GM18861 (cell line): ENCODE measurements around the gene FAM53A.
"Not testable (repeated sequence)": the region's sequence is repeated elsewhere in the genome, so short reads cannot be mapped to it uniquely, and the experiment has no call there.

ENCODE experiments used
- ATAC-seq: cut with Tn5 transposase; IDR thresholded peaks from one replicate; pipeline ENCODE4 v1.9.1; 2021; ENCODE audit not compliant: unreplicated experiment

FAM53A gene

DNA sequence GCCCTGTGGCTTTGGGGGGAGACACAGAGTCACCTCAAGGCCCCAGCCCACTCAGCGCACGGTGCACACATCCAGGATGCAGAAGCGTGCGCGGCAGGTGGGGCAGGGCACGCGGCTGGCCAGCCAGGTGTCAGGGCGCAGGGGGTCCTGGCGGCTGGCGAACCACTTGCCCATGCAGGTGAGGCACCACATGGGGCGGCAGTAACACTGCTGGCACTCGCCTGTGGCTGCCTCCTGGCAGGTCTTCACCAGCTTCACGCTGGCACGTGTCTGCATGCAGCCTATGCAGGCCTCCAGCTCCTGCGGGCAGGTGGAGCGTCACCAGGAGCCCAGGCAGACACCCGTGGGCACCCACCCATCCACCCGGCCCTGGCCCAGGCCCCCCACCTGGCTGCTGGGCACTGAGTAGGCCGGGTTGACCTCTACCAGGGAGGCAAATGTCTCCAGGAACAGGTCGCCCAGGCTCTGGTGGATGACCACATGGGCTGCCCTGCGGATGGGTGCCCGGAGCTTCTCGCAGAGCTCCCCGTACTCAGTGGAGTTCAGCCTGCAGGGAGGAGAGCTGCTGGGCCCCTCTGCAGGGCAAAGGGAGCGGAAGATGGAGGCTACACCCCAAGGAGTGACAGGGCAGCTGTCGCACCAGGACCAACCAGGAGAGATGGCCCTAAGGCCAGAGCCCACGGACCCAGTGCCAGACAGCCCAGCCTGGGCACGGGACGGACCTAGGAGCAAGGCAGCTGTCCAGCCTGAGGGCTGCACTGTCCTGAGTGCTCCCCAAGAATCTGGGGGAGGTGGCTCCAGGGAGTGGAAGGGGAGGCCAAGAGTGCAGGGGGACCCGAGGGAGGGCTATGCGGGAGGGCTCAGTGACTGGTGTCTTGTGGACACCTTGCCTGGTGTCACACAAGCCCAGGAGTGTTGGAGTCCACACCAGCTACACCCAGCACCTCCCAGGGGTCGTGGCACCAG is 33.3 kb upstream of the FAM53A start:
- ATAC-seq: no peak

DNA sequence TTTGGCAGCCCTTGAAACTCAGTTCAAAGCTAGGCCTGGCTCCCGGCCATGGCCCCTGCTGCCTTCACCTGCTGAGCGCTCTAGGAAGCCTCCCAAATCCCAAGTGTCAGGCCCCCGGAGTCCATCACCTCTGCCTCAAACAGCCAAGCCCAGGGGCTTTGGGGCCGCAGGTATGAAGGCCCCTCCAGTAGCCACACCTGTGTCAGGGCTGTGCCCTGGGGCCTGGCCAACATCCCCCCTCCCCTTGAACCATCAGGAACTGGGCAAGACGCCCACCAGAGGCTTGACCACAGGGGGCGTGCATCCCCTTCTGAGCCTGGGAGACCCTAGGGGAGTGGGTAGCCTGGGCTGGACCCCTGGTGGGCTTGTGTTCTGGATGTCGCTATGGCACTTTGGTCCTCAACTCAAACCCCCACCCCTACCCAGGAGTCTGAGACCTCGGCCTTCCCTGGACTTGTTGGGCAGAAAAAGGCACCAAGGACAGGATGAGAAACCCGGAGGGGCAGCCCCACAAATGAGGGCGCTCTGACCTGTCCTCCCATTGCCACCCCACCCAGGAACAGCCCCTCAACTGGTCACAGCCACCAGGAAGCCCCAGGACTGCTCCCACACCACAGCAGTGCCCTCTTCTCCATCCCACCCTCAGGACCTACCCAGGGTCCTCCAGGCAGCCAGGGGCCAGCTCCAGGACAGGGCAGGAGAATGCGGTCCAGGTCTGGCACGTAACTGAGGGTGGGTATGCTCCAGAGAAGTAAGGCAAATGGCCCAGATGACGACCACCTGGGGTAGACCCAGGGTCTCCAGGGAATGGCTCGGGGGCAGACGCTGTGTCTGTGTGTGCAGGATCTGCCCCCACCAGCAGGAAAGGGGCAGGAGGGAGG is 32.2 kb upstream of the FAM53A start:
- no peak for ATAC-seq

DNA sequence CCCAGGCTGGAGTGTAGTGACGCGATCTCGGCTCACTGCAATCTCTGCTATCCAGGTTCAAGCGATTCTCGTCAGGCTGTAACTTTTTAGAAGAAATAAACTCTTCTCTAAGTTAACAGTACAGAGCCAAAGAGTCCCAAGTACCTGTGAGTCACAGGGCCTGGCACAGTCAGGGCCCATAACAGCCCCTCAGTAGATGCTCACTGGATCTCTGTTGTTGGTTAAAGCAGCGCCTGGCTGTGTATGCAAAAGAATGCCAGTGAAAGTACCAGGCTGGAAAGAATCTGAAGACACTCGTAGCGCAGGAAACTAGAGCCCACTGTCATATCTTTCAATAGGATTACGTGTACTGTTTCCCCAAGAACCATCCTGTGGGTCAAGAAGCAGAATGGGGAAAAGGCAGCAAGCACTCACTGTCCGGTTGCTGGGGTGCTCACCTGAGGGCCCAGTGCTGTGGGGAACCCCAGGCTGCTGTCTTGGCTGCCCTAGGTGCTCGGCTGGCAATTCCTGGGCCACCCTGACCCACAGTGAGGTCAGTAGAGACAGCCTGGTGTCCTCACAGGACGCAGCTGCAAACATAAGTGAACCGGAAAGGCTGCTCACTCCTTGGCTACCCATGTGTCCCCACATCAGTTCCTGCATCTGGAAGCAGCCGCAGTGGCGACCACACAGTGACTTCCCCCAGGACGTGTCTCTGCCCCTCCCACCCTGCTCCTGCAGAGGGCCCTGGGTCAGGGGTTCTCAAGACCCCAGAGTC is 31.1 kb upstream of the FAM53A start:
- ATAC-seq: no peak

DNA sequence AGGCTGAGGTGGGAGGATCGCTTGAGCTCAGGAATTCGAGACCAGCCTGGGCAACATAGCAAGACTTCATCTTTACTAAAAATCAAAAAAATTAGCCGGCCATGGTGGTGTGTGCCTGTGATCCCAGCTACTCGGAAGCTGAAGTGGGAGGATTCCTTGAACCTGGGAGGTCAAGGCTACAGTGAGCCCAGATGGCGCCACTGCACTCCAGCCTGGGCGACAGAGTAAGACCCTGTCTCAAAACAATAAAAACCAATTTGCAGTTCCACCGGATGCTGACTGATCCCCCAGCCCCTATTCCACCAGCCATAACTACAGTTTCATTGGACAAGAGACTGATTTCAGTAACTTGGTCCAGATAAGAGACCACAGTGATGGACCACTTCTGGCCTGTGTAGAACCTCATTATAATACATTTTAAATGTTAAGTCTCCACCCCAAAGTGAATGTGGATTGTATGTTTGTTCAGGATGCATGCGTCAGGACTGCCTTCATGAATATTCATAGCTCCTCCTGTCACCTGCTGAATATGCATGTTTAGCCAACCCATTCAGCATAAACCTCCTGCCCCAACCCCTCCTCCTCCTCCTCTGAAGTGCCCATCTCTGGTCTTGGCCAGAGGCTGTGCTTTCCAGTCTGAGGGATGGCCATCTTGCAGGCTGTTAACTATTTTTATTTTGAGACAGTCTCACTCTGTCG is 30.3 kb upstream of the FAM53A start:
- no peak for ATAC-seq

DNA sequence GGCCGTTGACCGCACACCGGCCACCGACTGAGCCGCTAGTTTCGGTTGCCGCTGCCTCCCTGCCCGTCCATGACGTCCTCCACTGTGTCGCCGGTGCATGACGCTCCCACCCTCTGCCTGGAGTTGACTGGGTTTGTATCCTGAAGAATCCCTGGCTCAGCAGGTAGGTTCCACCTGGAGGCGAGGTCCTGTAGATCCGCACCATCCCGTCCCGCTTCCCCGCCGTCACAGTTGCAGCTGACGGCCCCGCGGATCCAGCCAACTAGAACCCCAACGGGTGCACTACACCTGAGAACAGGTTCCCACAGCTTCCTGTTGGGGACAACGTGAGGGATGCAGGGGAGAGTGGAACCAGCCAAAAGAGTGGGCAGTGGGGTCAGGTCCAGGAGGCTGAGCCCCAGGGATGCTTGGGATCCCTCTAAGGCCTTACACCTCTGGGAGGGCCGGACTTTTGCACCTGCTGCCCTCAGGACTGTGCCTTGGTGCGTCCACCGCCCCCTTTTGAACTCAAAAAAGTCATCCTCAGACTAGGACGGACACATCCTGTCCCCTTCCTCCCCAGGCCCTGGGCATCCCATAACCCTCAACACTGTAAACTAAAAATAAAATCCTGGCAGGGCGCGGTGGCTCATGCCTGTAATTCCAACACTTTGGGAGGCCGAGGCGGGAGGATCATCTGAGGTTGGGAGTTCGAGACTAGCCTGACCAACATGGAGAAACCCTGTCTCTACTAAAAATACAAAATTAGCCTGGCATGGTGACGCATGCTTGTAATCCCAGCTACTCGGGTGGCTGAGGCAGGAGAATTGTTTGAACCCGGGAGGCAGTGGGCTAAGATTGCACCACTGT is 29.1 kb upstream of the FAM53A start:
- ATAC-seq: no peak

DNA sequence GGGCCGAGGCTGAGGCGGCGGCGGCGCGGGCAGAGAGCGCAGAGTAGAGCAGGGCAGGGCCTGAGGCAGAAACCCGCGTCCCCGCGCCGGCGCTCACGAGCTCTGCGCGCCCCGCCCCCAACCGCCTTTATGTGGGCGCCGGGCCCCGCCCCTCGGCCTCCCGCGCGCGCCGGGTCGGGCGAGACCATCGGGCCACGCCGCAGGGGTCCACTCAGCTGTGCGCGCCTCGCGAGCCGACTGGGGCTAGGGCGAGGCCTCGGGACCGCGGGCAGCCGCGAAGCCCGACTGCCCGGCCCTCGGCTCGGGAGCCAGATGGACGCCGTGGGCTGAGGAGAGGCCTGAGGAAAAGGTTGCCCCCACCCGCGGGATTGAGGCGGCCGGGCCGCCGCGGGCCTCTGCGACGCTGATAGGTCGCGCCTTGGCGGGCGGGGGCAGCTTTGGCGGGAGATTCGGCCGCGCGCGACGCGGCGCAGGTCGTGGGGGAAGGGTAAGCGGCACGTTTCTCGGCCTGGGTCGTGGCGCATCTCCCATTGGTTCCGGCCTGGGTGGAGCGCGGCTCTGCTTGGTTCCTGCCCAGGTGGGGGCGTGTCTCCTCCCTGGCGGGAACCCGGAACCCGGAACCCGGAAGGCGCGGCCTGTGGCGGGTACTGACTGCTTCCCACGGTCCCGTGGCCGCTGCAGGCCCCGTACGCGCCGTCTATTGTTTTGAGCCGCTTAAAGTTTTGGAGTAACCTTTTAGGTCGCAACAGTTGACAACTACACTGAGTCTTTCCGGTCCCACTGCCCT is 28.3 kb upstream of the FAM53A start, which contains the start of gene SLBP:
TSS of gene SLBP (minus strand) at position 104 of the 787 bp plus-strand sequence. CDS start 131 bp downstream, outside the sequence.
- ATAC-seq: peak; percentile 54

DNA sequence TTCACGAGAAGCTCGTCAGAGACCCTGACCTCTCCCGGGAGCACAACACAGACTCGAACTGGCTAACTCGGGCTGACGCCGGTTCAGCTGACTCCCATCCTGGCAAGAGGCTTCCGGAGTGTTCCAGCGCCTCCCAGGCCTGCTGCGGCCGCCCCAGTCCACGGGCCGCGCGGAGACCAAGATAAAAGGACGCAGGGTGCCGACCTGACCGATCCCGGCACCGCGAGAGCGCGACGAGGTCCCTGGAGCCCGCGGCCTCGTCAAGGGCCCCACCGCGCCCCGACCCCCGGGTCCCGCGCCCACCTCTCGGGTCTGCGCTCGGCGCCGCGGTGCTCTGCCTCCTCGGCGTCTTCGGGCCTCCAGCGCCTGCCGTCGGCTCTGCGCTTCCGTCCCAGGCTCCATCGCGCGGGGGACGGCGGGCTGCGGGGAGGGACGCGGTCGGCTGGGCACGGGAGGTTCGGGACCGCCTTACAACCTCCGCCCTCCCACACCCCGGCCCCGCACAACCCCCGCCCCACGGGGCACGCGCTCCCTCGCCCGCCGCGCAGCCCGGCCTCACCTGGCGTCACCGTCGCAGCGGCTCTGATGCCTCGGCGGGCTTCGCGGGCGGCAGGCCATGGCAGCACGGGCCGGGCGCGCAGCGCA is 27.6 kb upstream of the FAM53A start:
- peak; percentile 1 for ATAC-seq

DNA sequence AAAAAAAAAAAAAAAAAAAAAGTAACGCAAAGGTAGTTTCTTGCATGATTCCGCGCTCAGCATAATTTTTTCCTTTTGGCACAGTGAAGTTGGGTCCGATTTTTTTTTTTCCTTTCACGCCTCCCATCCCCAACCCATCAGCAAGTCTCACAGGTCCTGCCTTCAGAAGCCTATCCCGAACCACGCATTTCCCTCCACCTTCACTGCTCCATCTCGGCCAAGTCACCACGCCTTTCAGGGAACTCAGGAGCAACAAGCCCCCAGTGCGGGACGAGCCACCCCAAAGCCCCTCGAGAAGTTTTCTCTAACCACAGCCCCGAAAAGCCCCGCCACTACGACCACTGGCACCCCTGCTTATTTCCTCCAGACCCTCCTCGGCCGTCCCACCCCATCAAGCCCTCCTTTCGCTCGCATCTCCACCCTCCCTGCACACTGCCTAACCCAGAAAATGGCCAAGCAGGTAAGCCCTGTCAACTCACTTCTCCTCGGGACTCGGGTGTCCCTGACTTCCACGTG is 27.0 kb upstream of the FAM53A start:
- ATAC-seq: no peak

DNA sequence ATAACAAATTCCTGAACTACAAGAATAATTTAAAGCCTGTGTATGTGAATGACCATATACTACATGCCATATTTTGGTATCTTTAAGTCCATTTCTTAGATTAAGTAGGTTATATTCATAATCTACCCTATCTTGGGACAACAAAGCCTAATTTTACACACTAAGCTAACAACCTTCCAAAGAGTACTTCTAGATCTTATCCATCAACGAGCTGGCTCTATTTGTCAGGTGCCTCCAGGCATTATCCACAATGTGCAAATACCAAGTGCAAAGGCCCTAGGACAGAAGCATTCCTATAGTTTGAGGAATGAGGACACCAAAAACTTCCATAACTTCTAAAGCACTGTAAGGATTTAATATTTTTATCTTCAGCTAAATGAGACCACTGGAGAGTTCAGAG is 24.5 kb upstream of the FAM53A start:
- no peak for ATAC-seq

DNA sequence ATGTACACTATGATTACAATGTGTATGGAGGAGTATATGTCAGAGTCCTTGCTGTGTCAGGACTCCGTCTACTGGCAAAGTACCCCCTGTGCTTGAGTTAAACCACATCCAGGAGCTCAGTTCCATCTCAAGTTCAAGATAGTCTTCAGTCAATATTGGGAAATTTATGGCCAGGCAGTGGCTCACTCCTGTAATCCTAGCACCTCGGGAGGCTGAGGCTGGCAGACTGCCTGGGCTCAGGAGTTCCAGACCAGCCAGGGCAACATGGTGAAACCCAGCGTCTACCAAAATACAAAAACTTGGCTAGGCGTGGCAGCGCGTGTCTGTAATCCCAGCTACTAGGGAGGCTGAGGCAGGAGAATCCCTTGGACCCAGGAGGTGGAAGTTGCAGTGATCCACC is 22.2 kb upstream of the FAM53A start:
- no peak for ATAC-seq

DNA sequence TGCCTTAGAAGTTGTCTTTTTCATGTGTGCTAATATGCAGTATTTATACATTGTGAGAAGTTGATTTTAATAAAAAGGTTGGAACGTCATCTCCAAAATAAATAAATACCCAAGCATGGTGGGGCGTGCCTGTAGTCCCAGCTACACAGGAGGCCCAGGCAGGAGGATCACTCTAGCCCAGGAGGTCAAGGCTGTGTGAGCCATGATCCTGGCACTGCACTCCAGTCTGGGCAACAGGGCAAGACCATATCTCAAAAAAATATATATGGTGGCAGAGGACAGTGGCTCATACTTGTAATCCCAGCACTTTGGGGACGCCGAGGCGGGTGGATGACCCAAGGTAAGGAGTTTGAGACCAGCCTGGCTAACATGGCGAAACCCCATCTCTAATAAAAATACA is 21.6 kb upstream of the FAM53A start:
- no peak for ATAC-seq

DNA sequence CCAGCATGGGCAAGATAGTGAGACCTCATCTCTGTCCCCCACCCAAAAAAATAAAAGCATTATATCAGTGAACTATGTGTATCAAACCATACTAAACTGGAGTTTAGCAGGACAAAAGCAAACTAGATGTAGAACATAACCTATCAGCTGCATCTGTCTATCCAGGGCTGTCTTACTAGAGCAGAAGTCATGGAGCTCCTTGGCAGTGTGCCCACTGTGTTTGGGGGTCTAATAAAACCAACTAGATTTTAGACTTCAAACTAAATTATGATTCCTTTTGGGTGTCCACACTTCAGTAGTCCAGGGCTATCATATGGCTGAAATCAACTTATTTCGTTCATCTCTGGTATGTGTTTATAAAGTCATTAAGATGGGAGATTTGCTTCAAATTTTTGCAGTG is 19.8 kb upstream of the FAM53A start:
- no peak for ATAC-seq

DNA sequence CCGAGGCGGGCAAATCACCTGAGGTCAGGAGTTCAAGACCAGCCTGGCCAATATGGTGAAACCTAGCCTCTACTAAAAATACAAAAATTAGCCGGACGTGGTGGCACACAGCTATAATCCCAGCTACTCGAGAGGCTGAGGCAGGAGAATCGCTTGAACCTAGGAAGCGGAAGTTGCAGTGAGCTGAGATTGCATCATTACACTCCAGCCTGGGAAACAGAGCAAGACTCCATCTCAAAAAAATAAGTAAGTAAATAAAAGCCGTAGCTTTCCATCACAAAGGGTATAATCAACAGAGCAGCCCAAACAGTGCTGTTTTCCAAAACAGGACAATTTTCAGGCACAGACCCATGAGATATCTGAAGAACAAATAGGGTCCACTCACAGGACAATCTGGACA is 17.6 kb upstream of the FAM53A start:
- not testable (repeated sequence) for ATAC-seq

DNA sequence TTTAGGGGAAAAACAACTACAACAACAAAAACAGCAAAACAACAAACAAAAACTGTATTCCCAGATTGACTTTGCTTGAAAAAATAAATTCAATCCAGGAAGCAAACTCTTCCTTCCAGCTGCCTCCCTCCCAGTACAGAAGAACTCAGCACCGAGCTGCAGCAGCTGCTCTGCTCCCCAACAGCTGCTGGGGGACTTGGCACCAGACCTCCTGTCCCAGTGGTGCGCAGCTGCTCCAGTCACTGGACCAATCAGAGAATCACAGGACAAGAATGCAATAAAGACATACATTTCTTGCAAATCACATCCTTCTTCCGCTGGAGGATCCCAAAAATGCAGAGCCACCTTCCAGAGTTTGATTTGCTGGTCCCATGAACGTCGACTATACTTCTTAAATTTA is 11.8 kb upstream of the FAM53A start:
- ATAC-seq: no peak

DNA sequence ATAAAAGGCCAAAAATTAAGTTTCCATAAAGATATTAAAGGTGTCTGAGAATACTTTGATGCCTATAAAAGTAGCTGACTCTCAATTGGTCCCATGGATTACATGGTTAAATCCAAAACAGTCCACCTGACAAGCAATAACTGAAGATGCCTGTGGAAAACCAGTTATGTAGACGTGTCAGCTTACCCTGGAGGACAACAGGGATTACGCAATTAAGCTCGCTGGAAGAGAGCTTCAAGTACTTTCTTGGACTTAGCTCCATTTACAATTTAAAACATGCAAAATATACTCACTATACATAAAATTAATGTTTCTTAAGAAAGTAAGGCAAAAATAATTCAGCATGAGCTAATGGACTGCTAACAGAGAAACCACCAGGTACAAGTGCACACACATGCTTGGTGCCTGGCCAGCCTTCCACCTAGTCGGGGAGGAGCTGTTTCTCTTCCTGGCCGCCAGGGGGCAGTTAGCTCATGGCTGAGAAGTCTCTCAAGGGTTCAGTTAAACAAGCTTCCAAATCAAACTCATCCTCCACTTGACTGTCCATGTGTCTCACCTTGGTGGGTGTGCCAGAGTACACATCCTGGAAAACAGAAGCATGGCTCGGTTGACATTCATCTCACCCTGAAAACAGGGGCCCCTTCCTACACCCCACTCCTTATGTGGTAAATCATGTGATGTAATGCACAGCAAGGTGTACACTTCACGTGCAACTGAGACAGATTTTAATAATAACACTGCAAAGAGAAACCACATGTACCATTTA is 9.2 kb upstream of the FAM53A start:
- ATAC-seq: peak; percentile 73

DNA sequence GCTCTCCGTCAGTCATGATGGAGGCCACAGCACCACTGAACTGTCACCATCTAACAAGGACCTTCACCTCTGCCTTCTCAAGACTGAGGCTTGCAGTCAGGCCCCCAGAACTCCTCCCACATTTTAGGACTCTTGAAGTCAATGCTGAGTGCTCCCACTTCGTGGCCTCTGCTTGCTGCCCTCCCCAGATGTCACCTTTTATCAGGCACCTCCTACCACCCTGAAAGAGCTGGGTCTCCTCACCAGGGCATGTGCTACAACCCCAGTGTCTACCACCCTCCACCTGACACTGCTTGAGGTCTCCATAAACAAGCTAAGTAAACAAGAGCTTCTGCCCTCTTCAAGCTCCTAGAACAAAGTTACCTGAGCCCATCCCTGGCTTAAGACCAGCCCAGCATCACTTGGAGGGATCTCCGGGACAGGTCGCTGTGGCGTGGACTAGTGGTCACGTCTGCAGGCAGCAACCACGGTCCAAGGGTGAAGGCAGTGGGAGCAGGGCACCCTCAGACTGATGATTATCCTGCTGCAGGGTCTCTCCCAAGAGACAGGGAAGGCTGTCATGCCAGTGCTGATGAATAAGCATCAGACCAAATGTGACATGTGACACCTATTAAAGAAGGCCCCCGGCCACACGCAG is 7.7 kb upstream of the FAM53A start:
- no peak for ATAC-seq

DNA sequence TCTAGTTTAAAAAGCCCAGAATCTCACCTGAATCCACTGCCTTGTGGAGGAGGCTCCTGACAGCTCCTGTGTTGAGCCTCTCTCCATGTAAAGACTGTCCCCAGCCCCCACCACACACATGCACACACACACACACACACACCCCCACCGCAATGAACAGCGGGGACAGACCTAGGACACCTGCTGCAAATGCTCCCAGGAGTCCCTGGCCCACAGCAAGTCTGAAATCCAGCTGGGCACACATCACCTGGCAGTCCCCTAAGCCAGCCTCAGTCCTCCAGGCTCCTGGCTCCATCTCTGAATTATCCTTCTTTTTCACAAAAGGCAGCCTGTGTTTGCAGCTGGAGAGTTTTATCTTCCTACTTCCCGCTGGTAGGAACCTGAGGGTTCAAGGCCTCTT is 6.6 kb upstream of the FAM53A start:
- no peak for ATAC-seq
